GM13976 (cell line): ENCODE data around the gene ELMO1.

ENCODE experiments used
- DNase-seq: peaks from one replicate; pipeline ENCODE4 v3.0.0; 2012; ENCODE audit warnings: low spot score
- CTCF ChIP-seq: IDR thresholded peaks from 2 replicates; pipeline ENCODE4 v1.5.1; 2012; ENCODE audit warnings: borderline replicate concordance, mild to moderate bottlenecking; ENCODE audit not compliant: insufficient read depth; ENCODE audit errors: extremely low read depth, missing control alignments, control extremely low read depth
- in situ Hi-C: fragments of 300-500 bp; cut with MboI; formaldehyde crosslinking; loops from one replicate; pipeline ENCODE4 v1.12.0; 2022; ENCODE audit warnings: low sequenced_read_pairs, mixed read lengths, inconsistent platforms; ENCODE audit not compliant: unreplicated experiment

Gene ELMO1

GRCh38 chr7:37248396-37248861 is 200.2 kb downstream of the ELMO1 start:
- no peak for TF ChIP-seq CTCF
- in situ Hi-C loops: no loop called here
- DNase-seq: no peak

GRCh38 chr7:37247861-37248260 is 200.8 kb downstream of the ELMO1 start:
- DNase-seq: no peak
- no peak for TF ChIP-seq CTCF
- in situ Hi-C loops: no loop called here

GRCh38 chr7:37245590-37245989 is 203.1 kb downstream of the ELMO1 start:
- in situ Hi-C loops: no loop called here

GRCh38 chr7:37236906-37237305 is 211.8 kb downstream of the ELMO1 start:
- in situ Hi-C loops: no loop called here
- no peak for TF ChIP-seq CTCF
- DNase-seq: no peak

More at GRCh38 chr7:37245590-37245989, 203.1 kb downstream of the ELMO1 start:
- DNase-seq: no peak
- TF ChIP-seq CTCF: no peak

- no peak for TF ChIP-seq CTCF
- no peak for DNase-seq
- in situ Hi-C loops: no loop called here
Measured at GRCh38 chr7:37235813-37236212, 212.9 kb downstream of the ELMO1 start.

- peak; percentile 25 for TF ChIP-seq CTCF
- in situ Hi-C loops: no loop called here
- peak; percentile 22 for DNase-seq
Measured at GRCh38 chr7:37234928-37235327, 213.7 kb downstream of the ELMO1 start.

GRCh38 chr7:37234334-37234733 is 214.3 kb downstream of the ELMO1 start:
- no peak for TF ChIP-seq CTCF
- in situ Hi-C loops: no loop called here

More at GRCh38 chr7:37234334-37234733, 214.3 kb downstream of the ELMO1 start:
- no peak for DNase-seq
